Testis (tissue), 2 donors: Measurements from ENCODE around the gene MEG3.

Source experiments
- POLR2A ChIP-seq: fragments of 450-650 bp; IDR thresholded peaks from one replicate; pipeline ENCODE4 v1.6.1; 2017; ENCODE audit warnings: antibody characterized with exemption, mild to moderate bottlenecking, moderate library complexity
- TF ChIP-seq, protein P1 (sequence below), 3 experiments: fragments of 450-650 bp in 2 of 3; fragments of 200-600 bp in 1 of 3; sonication (generic) in 1 of 3; IDR thresholded peaks; one replicate each; pipeline ENCODE4 v1.5.1; 2016 to 2019; ENCODE audit warnings: antibody characterized with exemption in 3 of 3, mild to moderate bottlenecking in 2 of 3, moderate library complexity in 1 of 3

DNA sequence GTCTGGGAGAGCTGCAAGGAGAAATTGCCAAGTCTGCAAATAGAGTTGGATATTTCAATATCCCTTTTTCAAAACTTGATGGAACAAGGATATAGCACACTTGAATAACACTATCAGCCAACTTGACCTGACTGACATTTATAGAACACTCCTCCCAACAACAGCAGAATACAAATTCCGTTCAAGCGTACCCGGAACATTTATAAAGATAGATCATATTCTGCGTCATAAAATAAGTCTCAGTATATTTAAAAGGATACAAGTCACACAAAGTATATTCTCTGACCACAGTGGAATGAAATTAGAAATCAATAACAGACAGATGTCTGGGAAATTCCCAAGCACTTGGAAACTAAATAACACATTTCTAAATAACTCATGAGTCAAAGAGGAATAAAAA, 29.0 kb upstream of the MEG3 start:
- TF ChIP-seq, protein P1, sequence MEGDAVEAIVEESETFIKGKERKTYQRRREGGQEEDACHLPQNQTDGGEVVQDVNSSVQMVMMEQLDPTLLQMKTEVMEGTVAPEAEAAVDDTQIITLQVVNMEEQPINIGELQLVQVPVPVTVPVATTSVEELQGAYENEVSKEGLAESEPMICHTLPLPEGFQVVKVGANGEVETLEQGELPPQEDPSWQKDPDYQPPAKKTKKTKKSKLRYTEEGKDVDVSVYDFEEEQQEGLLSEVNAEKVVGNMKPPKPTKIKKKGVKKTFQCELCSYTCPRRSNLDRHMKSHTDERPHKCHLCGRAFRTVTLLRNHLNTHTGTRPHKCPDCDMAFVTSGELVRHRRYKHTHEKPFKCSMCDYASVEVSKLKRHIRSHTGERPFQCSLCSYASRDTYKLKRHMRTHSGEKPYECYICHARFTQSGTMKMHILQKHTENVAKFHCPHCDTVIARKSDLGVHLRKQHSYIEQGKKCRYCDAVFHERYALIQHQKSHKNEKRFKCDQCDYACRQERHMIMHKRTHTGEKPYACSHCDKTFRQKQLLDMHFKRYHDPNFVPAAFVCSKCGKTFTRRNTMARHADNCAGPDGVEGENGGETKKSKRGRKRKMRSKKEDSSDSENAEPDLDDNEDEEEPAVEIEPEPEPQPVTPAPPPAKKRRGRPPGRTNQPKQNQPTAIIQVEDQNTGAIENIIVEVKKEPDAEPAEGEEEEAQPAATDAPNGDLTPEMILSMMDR (IDR thresholded peaks at IDR 0.05): no peak
- no peak for TF ChIP-seq POLR2A
